Measurements from ENCODE around the gene KDM3A.

DNA sequence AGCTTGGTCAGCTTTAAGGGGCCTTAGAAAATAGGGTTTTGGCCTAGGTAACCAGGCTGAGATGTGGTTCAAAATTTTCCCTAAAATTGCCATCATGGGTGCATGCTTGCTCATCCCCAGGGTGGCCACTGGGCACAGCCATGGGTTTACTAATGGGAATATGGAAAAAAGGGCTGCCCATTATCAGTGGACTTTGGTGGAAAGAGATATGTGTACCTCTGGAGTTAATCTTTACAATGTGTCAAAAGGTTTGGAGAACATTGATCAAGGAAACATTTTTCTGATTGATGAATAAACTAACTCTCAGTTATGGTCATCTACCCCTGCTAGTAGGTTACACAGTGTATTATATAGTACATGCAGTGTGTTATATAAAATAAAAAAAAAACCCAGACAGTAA, 13.1 kb downstream of the KDM3A start:
- no peak for TF ChIP-seq POLR2A (IDR thresholded peaks at IDR 0.05)
- TF ChIP-seq, protein P1, sequence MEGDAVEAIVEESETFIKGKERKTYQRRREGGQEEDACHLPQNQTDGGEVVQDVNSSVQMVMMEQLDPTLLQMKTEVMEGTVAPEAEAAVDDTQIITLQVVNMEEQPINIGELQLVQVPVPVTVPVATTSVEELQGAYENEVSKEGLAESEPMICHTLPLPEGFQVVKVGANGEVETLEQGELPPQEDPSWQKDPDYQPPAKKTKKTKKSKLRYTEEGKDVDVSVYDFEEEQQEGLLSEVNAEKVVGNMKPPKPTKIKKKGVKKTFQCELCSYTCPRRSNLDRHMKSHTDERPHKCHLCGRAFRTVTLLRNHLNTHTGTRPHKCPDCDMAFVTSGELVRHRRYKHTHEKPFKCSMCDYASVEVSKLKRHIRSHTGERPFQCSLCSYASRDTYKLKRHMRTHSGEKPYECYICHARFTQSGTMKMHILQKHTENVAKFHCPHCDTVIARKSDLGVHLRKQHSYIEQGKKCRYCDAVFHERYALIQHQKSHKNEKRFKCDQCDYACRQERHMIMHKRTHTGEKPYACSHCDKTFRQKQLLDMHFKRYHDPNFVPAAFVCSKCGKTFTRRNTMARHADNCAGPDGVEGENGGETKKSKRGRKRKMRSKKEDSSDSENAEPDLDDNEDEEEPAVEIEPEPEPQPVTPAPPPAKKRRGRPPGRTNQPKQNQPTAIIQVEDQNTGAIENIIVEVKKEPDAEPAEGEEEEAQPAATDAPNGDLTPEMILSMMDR (IDR thresholded peaks at IDR 0.05): no peak
